Activated T-helper 2 cell treated with anti-CD3 and anti-CD28 coated beads, Interferon-gamma antibody, Interleukin-2, Interleukin-4, amounts not matched to agents 10 μg/mL and 5 μg/mL and 100 μg/mL, durations not matched to agents 14 hours and 24 hours and 36 hours (primary cell): ENCODE results near the gene RAPGEF1. TPM values are rescaled to one million over a fixed set of nuclear protein-coding genes. Genes with fewer than 3 reads are reported as not detected.

Source experiments
- DNase-seq: peaks from one replicate; pipeline ENCODE4 v3.0.0; 2021; ENCODE audit warnings: low spot score
- H3K27ac Mint-ChIP-seq: one replicate; pipeline ENCODE4 v1.8.0; 2021; ENCODE audit warnings: mixed read lengths
- H3K27me3 Mint-ChIP-seq: one replicate; pipeline ENCODE4 v1.8.0; 2021; ENCODE audit warnings: low read depth, mixed read lengths
- H3K36me3 Mint-ChIP-seq: one replicate; pipeline ENCODE4 v1.8.0; 2021; ENCODE audit warnings: low read depth, mixed read lengths
- H3K4me1 Mint-ChIP-seq: one replicate; pipeline ENCODE4 v1.8.0; 2021; ENCODE audit warnings: low read depth, mixed read lengths
- H3K4me3 Mint-ChIP-seq: one replicate; pipeline ENCODE4 v1.8.0; 2021; ENCODE audit warnings: low read depth, mild to moderate bottlenecking, moderate library complexity, mixed read lengths
- H3K9me3 Mint-ChIP-seq: one replicate; pipeline ENCODE4 v1.8.0; 2021; ENCODE audit warnings: mixed read lengths
- intact Hi-C: fragments of 100-400 bp; cut with micrococcal nuclease; formaldehyde crosslinking; loops from one replicate; pipeline ENCODE4 v1.15.1; 2023
- total RNA-seq: library from RNA; stranded (reverse); gene quantifications from 2 replicates; pipeline ENCODE4 v1.2.3, GENCODE V29; 2022

The RAPGEF1 gene
- total RNA-seq, 1 donor from 2014 or later: 133 TPM

GRCh38 chr9:131673531-131673930 is 66.3 kb downstream of the RAPGEF1 start:
- Mint-ChIP-seq H3K27me3 (no peaks in the 10 kb centered on the region), H3K36me3 (peaks cover 19% of the 10 kb centered on the region), H3K4me1 (peaks cover 84% of the 10 kb centered on the region)

GRCh38 chr9:131673068-131673467 is 66.8 kb downstream of the RAPGEF1 start:
- no peak for DNase-seq
- Mint-ChIP-seq H3K36me3 (peaks cover 19% of the 10 kb centered on the region), H3K4me1 (peaks cover 83% of the 10 kb centered on the region), H3K27me3 (no peaks in the 10 kb centered on the region), H3K9me3 (no peaks in the 10 kb centered on the region), H3K27ac (no peak overlapping the region), H3K4me3 (no peak overlapping the region)
- intact Hi-C loops: no loop called here

More at GRCh38 chr9:131673531-131673930, 66.3 kb downstream of the RAPGEF1 start:
- Mint-ChIP-seq H3K9me3 (no peaks in the 10 kb centered on the region), H3K27ac (peak overlapping the region; percentile 60), H3K4me3 (no peak overlapping the region)
- intact Hi-C loops: no loop called here
- no peak for DNase-seq

GRCh38 chr9:131672451-131672850 is 67.4 kb downstream of the RAPGEF1 start:
- Mint-ChIP-seq H3K4me1 (peaks cover 83% of the 10 kb centered on the region), H3K27ac (peak overlapping the region; percentile 18), H3K4me3 (no peak overlapping the region), H3K36me3 (peaks cover 19% of the 10 kb centered on the region), H3K9me3 (no peaks in the 10 kb centered on the region), H3K27me3 (no peaks in the 10 kb centered on the region)
- intact Hi-C loops: no loop called here
- no peak for DNase-seq

GRCh38 chr9:131671133-131671520 is 68.7 kb downstream of the RAPGEF1 start:
- no peaks in the 10 kb centered on the region for H3K27me3 Mint-ChIP-seq

GRCh38 chr9:131670247-131671132 is 69.4 kb downstream of the RAPGEF1 start:
- no peaks in the 10 kb centered on the region for H3K9me3 Mint-ChIP-seq
- DNase-seq: no peak
- H3K36me3 Mint-ChIP-seq: peaks cover 23% of the 10 kb centered on the region
- H3K27ac Mint-ChIP-seq: peak overlapping the region; percentile 100
- intact Hi-C loops: no loop called here
- H3K4me1 Mint-ChIP-seq: peaks cover 76% of the 10 kb centered on the region
- H3K27me3 Mint-ChIP-seq: no peaks in the 10 kb centered on the region
- peak overlapping the region; percentile 18 for H3K4me3 Mint-ChIP-seq

More at GRCh38 chr9:131671133-131671520, 68.7 kb downstream of the RAPGEF1 start:
- no peak for DNase-seq
- peak overlapping the region; percentile 100 for H3K27ac Mint-ChIP-seq
- intact Hi-C loops: no loop called here
- peaks cover 23% of the 10 kb centered on the region for H3K36me3 Mint-ChIP-seq
- peaks cover 76% of the 10 kb centered on the region for H3K4me1 Mint-ChIP-seq
- H3K9me3 Mint-ChIP-seq: no peaks in the 10 kb centered on the region
- peak overlapping the region; percentile 18 for H3K4me3 Mint-ChIP-seq

- H3K27me3 Mint-ChIP-seq: no peaks in the 10 kb centered on the region
- intact Hi-C loops: loop anchor here (2.0 to 10.0 kb wide), 3 partner anchors 19 to 165 kb away; partner anchors contain the start of gene POMT1
- H3K36me3 Mint-ChIP-seq: peaks cover 32% of the 10 kb centered on the region
- DNase-seq: no peak
- H3K4me3 Mint-ChIP-seq: peak overlapping the region; percentile 72
- H3K9me3 Mint-ChIP-seq: no peaks in the 10 kb centered on the region
- H3K4me1 Mint-ChIP-seq: peaks cover 75% of the 10 kb centered on the region
- peak overlapping the region; percentile 100 for H3K27ac Mint-ChIP-seq
Observed at GRCh38 chr9:131669269-131670157, 70.4 kb downstream of the RAPGEF1 start.

GRCh38 chr9:131668439-131669268 is 71.2 kb downstream of the RAPGEF1 start:
- Mint-ChIP-seq H3K27ac (peak overlapping the region; percentile 100), H3K36me3 (peaks cover 35% of the 10 kb centered on the region), H3K4me1 (peaks cover 79% of the 10 kb centered on the region), H3K4me3 (peak overlapping the region; percentile 72), H3K9me3 (no peaks in the 10 kb centered on the region), H3K27me3 (no peaks in the 10 kb centered on the region)
- DNase-seq: peak; percentile 68
- intact Hi-C loops: loop anchor here (1.0 to 10.0 kb wide), 7 partner anchors 10 to 164 kb away; partner anchors contain the start of gene POMT1

GRCh38 chr9:131668057-131668438 is 71.8 kb downstream of the RAPGEF1 start:
- peaks cover 35% of the 10 kb centered on the region for H3K36me3 Mint-ChIP-seq
- H3K27ac Mint-ChIP-seq: peak overlapping the region; percentile 100
- H3K4me1 Mint-ChIP-seq: peaks cover 83% of the 10 kb centered on the region
- H3K4me3 Mint-ChIP-seq: peak overlapping the region; percentile 78
- no peak for DNase-seq
- intact Hi-C loops: loop anchor here (1.0 to 10.0 kb wide), 7 partner anchors 10 to 163 kb away; partner anchors contain the start of gene POMT1
- H3K27me3 Mint-ChIP-seq: no peaks in the 10 kb centered on the region
- no peaks in the 10 kb centered on the region for H3K9me3 Mint-ChIP-seq

- Mint-ChIP-seq H3K9me3 (no peaks in the 10 kb centered on the region), H3K4me3 (peak overlapping the region; percentile 78), H3K4me1 (peaks cover 83% of the 10 kb centered on the region), H3K36me3 (peaks cover 39% of the 10 kb centered on the region), H3K27ac (peak overlapping the region; percentile 98), H3K27me3 (no peaks in the 10 kb centered on the region)
- DNase-seq: peak; percentile 59
- intact Hi-C loops: loop anchor here (1.0 to 10.0 kb wide), 2 partner anchors 9 to 163 kb away; partner anchors contain the start of gene POMT1
Observed at GRCh38 chr9:131667576-131667975, 72.3 kb downstream of the RAPGEF1 start.

- no peaks in the 10 kb centered on the region for H3K9me3 Mint-ChIP-seq
- H3K4me3 Mint-ChIP-seq: peak overlapping the region; percentile 41
- H3K36me3 Mint-ChIP-seq: peaks cover 40% of the 10 kb centered on the region
- H3K27ac Mint-ChIP-seq: peak overlapping the region; percentile 98
- intact Hi-C loops: loop anchor here (1.0 to 10.0 kb wide), 2 partner anchors 8 to 162 kb away; partner anchors contain the start of gene POMT1
- no peaks in the 10 kb centered on the region for H3K27me3 Mint-ChIP-seq
- no peak for DNase-seq
- peaks cover 84% of the 10 kb centered on the region for H3K4me1 Mint-ChIP-seq
Observed at GRCh38 chr9:131666774-131667173, 73.1 kb downstream of the RAPGEF1 start.

GRCh38 chr9:131666029-131666428 is 73.8 kb downstream of the RAPGEF1 start:
- Mint-ChIP-seq H3K27me3 (no peaks in the 10 kb centered on the region), H3K9me3 (no peaks in the 10 kb centered on the region)
- intact Hi-C loops: loop anchor here (10.0 kb wide), 1 partner anchor 161 kb away; the partner anchor contains the start of gene POMT1

More at GRCh38 chr9:131666029-131666428, 73.8 kb downstream of the RAPGEF1 start:
- no peak overlapping the region for H3K4me3 Mint-ChIP-seq
- no peak for DNase-seq
- peak overlapping the region; percentile 98 for H3K27ac Mint-ChIP-seq
- peaks cover 81% of the 10 kb centered on the region for H3K4me1 Mint-ChIP-seq
- H3K36me3 Mint-ChIP-seq: peaks cover 35% of the 10 kb centered on the region
